Prostate gland (tissue), 2 donors: ENCODE results near the gene CCRL2.

Experiments
- CTCF ChIP-seq, 4 experiments: fragments of 200-600 bp in 2 of 4; fragments of 450-650 bp in 2 of 4; sonication (generic) in 2 of 4; IDR thresholded peaks; 1 replicate in 3 of 4; 2 replicates in 1 of 4; pipeline ENCODE4 v1.5.1; 2016 to 2019; ENCODE audit warnings: antibody characterized with exemption in 4 of 4, mild to moderate bottlenecking in 2 of 4, moderate library complexity in 2 of 4
- POLR2A ChIP-seq: fragments of 450-650 bp; IDR thresholded peaks from one replicate; pipeline ENCODE4 v1.6.1; 2016; ENCODE audit warnings: antibody characterized with exemption, mild to moderate bottlenecking
- POLR2AphosphoS5 ChIP-seq: sonication (generic); formaldehyde crosslinking; IDR thresholded peaks from one replicate; pipeline ENCODE4 v1.6.1; 2017; ENCODE audit warnings: antibody characterized with exemption

- TF ChIP-seq POLR2A (no peak), CTCF (IDR thresholded peaks at IDR 0.05) (no peak), POLR2AphosphoS5 (no peak)
Observed at GRCh38 chr3:46413951-46414350, 6.9 kb downstream of the CCRL2 start.
